ENCODE results near the gene APP. TPM values are rescaled to one million over a fixed set of nuclear protein-coding genes. Genes with fewer than 3 reads are reported as not detected.

Gene APP
- total and polyA plus RNA-seq, 8 donors, result 373 to 671 (median 580) TPM

DNA sequence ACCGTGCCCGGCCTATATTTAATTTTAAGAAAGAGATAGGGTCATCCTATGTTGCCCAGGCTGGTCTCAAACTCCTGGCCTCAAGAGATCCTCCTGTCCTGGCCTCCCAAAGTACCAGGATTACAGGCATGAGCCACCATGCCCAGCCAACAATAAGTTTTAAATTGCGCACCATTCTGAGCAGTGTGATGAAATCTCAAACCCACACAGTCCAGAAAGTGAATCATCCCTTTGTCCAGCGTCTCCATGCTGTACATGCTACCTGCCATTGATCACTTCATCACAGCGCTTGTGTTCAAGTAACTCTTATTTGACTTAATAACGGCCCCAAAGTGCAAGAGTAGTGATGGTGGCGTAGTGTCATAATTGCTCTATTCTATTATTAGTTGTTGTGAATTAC is 75.4 kb downstream of the APP start:
- no peaks in the 10 kb centered on the region for H3K9me3 ChIP-seq
- no peak for ATAC-seq
- H3K4me3 ChIP-seq, result no peak overlapping the region
- no peak for DNase-seq
- intact Hi-C loops (cut with DNase I), result no loop called here
- H3K4me1 ChIP-seq, result peaks cover 3 to 4% of the 10 kb centered on the region in 2 donors
- TF ChIP-seq, protein P1, sequence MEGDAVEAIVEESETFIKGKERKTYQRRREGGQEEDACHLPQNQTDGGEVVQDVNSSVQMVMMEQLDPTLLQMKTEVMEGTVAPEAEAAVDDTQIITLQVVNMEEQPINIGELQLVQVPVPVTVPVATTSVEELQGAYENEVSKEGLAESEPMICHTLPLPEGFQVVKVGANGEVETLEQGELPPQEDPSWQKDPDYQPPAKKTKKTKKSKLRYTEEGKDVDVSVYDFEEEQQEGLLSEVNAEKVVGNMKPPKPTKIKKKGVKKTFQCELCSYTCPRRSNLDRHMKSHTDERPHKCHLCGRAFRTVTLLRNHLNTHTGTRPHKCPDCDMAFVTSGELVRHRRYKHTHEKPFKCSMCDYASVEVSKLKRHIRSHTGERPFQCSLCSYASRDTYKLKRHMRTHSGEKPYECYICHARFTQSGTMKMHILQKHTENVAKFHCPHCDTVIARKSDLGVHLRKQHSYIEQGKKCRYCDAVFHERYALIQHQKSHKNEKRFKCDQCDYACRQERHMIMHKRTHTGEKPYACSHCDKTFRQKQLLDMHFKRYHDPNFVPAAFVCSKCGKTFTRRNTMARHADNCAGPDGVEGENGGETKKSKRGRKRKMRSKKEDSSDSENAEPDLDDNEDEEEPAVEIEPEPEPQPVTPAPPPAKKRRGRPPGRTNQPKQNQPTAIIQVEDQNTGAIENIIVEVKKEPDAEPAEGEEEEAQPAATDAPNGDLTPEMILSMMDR (IDR thresholded peaks at IDR 0.05), result no peak
- no peaks in the 10 kb centered on the region for H3K36me3 ChIP-seq
- H3K27me3 ChIP-seq, result no peaks in the 10 kb centered on the region
- no peak overlapping the region for H3K27ac ChIP-seq

- no peak overlapping the region for H3K27ac ChIP-seq
- peak; percentile 82 for ATAC-seq
- no peak for DNase-seq
- H3K36me3 ChIP-seq, result peaks cover 0 to 8% of the 10 kb centered on the region in 2 donors
- H3K9me3 ChIP-seq, result no peaks in the 10 kb centered on the region
- intact Hi-C loops (cut with DNase I), result no loop called here
- TF ChIP-seq, protein P1 (IDR thresholded peaks at IDR 0.05), result no peak
- peaks cover 0 to 4% of the 10 kb centered on the region in 2 donors for H3K4me1 ChIP-seq
- H3K4me3 ChIP-seq, result no peak overlapping the region
- H3K27me3 ChIP-seq, result no peaks in the 10 kb centered on the region
Measured at GRCh38 chr21:26093122-26093521, 77.4 kb downstream of the APP start.

DNA sequence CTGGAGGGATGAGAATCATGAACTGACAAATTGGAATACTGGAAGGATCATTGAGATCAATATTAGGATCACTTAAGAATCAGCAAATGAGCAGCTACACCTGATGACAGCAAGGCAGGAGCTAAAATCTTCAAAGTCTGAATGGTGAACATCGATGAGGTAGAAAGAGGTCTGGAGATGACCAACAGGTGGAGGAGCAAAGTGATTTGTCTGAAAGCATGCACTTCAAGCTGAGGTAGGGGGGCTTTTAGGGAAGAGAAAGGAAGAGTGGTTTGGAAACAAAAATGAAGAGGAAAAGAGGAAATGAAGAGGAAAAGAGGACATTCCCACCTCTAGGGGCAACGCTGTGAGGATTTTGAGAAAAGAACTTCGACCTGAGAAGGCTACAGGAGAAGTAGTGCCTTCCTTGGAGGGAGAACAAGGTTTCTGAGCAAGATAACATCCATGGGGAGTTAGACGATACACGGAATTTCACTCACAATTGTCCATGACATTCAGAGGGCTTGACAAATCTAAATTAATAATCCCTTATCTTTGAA is 79.0 kb downstream of the APP start:
- intact Hi-C loops (cut with DNase I), result no loop called here
- TF ChIP-seq, protein P1 (IDR thresholded peaks at IDR 0.05), result no peak
- no peak for ATAC-seq

DNA sequence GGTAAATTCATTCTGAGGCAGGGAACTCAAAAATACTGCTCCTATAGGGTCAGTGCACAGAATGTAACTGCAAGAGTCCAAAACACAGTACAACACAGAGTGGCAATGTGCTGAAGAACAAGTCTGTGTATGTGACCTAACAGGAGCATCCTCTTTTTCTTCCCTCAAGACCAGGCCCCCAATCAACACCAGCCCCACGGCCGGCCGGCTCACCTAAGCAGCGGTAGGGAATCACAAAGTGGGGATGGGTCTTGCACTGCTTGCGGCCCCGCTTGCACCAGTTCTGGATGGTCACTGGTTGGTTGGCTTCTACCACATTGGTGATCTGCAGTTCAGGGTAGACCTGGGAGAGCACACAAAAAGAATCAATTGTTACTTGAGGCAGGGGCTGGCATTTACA is 80.8 kb downstream of the APP start:
- TF ChIP-seq, protein P1 (IDR thresholded peaks at IDR 0.05), result no peak
- DNase-seq (no peak), ATAC-seq (no peak)
- Histone ChIP-seq H3K9me3 (no peaks in the 10 kb centered on the region), H3K27me3 (no peaks in the 10 kb centered on the region), H3K27ac (no peak overlapping the region), H3K36me3 (peaks cover 0 to 8% of the 10 kb centered on the region in 2 donors), H3K4me1 (peaks cover 0 to 4% of the 10 kb centered on the region in 2 donors), H3K4me3 (no peak overlapping the region)
- intact Hi-C loops (cut with DNase I), result no loop called here

More for the DNA sequence above, 79.0 kb downstream of the APP start:
- H3K9me3 ChIP-seq, result no peaks in the 10 kb centered on the region
- peaks cover 0 to 4% of the 10 kb centered on the region in 2 donors for H3K4me1 ChIP-seq
- peaks cover 0 to 8% of the 10 kb centered on the region in 2 donors for H3K36me3 ChIP-seq
- H3K27ac ChIP-seq, result no peak overlapping the region
- no peak overlapping the region for H3K4me3 ChIP-seq
- H3K27me3 ChIP-seq, result no peaks in the 10 kb centered on the region
- no peak for DNase-seq

GRCh38 chr21:26087223-26087918 is 83.2 kb downstream of the APP start:
- Histone ChIP-seq H3K27me3 (no peaks in the 10 kb centered on the region), H3K4me1 (no peaks in the 10 kb centered on the region), H3K36me3 (peaks cover 0 to 8% of the 10 kb centered on the region in 2 donors), H3K4me3 (no peak overlapping the region), H3K27ac (no peak overlapping the region), H3K9me3 (no peaks in the 10 kb centered on the region)
- ATAC-seq, result no peak
- no peak for DNase-seq
- intact Hi-C loops (cut with DNase I), result no loop called here
- TF ChIP-seq, protein P1 (IDR thresholded peaks at IDR 0.05), result no peak
